B cell (primary cell): ENCODE results near the gene FABP3. TPM values are rescaled to one million over a fixed set of nuclear protein-coding genes. Genes with fewer than 3 reads are reported as not detected.

Source experiments
- ATAC-seq: fragments of 200-7000 bp; cut with Tn5 transposase; one replicate; pipeline ENCODE4 v1.10.0; 2021; ENCODE audit warnings: low read depth, mild to moderate bottlenecking, moderate number of reproducible peaks, moderate library complexity
- CTCF ChIA-PET: fragments of 350-600 bp; sonication (Branson Sonifier 250); formaldehyde crosslinking; loops from one replicate; lab custom pipeline; 2021; ENCODE audit warnings: antibody characterized with exemption, inconsistent platforms; lab: Charles Lee
- POLR2A ChIA-PET: fragments of 350-600 bp; sonication (Branson Sonifier 250); formaldehyde crosslinking; loops from one replicate; lab custom pipeline; 2021; ENCODE audit warnings: antibody characterized with exemption; lab: Charles Lee
- DNase-seq: peaks from one replicate; pipeline ENCODE4 v3.0.0; 2013
- H2AFZ ChIP-seq: 2 replicates; pipeline ENCODE4 v1.6.1; 2012; ENCODE audit warnings: mild to moderate bottlenecking, low read depth, low read length; ENCODE audit not compliant: insufficient read depth, poor library complexity, severe bottlenecking
- H3K27ac ChIP-seq, 2 donors: 1 replicate in 1 of 2; 2 replicates in 1 of 2; pipeline ENCODE4 v1.5.1; 2012 to 2013; ENCODE audit warnings: low read length in 2 of 2, mild to moderate bottlenecking in 2 of 2, moderate library complexity in 1 of 2
- H3K27me3 ChIP-seq, 4 experiments: fragments of 200-600 bp in 1 of 4; sonication (generic) in 1 of 4; replicated peaks in 1 of 4; 1 replicate in 2 of 4; 2 replicates in 2 of 4; pipeline versions ENCODE4 v1.6.1 to v1.7.0; 2013 to 2016; ENCODE audit warnings: low read length in 3 of 4, mild to moderate bottlenecking in 2 of 4, mixed read lengths in 1 of 4, moderate library complexity in 1 of 4; ENCODE audit not compliant: insufficient read depth in 4 of 4, control insufficient read depth in 3 of 4; ENCODE audit errors: control extremely low read depth in 1 of 4
- H3K36me3 ChIP-seq, 2 experiments: replicated peaks in 1 of 2; 1 replicate in 1 of 2; 2 replicates in 1 of 2; pipeline versions ENCODE4 v1.6.1 to v1.7.1; 2013; ENCODE audit warnings: low read length in 1 of 2; ENCODE audit not compliant: insufficient read depth in 2 of 2, control insufficient read depth in 1 of 2; ENCODE audit errors: control extremely low read depth in 1 of 2, extremely low read depth in 1 of 2
- H3K4me1 ChIP-seq, 2 donors: fragments of 200-600 bp in 1 of 2; sonication (generic) in 1 of 2; 1 replicate in 1 of 2; 2 replicates in 1 of 2; pipeline versions ENCODE4 v1.5.1 to v1.6.1; 2013 to 2017; ENCODE audit warnings: low read length in 2 of 2; ENCODE audit not compliant: control insufficient read depth in 2 of 2, insufficient read depth in 2 of 2
- H3K4me2 ChIP-seq: replicated peaks from 2 replicates; pipeline ENCODE3; 2012; ENCODE audit warnings: mild to moderate bottlenecking, low read depth, low read length; ENCODE audit not compliant: poor library complexity, severe bottlenecking
- H3K4me3 ChIP-seq, 5 experiments: fragments of 200-600 bp in 1 of 5; sonication (generic) in 1 of 5; 1 replicate in 3 of 5; 2 replicates in 2 of 5; pipeline versions ENCODE4 v1.5.1 to v1.7.0; 2011 to 2016; ENCODE audit warnings: low read length in 4 of 5, mild to moderate bottlenecking in 4 of 5, low read depth in 2 of 5, control low read depth in 1 of 5, moderate library complexity in 1 of 5; ENCODE audit not compliant: insufficient read depth in 1 of 5; ENCODE audit errors: control extremely low read depth in 1 of 5, extremely low read depth in 1 of 5
- H3K79me2 ChIP-seq: fragments of 200-600 bp; sonication (generic); one replicate; pipeline ENCODE4 v1.6.0; 2016; ENCODE audit warnings: low read length; ENCODE audit not compliant: control insufficient read depth, insufficient read depth
- H3K9ac ChIP-seq: fragments of 200-600 bp; sonication (generic); 2 replicates; pipeline ENCODE4 v1.6.1; 2017; ENCODE audit warnings: mild to moderate bottlenecking, low read length, moderate library complexity
- H3K9me3 ChIP-seq, 3 donors: one replicate each; pipeline versions ENCODE4 v1.6.1 to v1.7.1; 2013; ENCODE audit warnings: low read length in 2 of 3; ENCODE audit not compliant: control insufficient read depth in 2 of 3, insufficient read depth in 1 of 3; ENCODE audit errors: control extremely low read depth in 1 of 3
- H4K20me1 ChIP-seq: 2 replicates; pipeline ENCODE4 v1.6.0; 2012; ENCODE audit warnings: mild to moderate bottlenecking, low read length; ENCODE audit not compliant: insufficient read depth, control insufficient read depth, poor library complexity, severe bottlenecking
- H3K27ac Mint-ChIP-seq: one replicate; pipeline ENCODE4 v1.8.0; 2021; ENCODE audit warnings: mixed read lengths
- H3K27me3 Mint-ChIP-seq: one replicate; pipeline ENCODE4 v1.8.0; 2021; ENCODE audit warnings: mixed read lengths
- H3K4me1 Mint-ChIP-seq: one replicate; pipeline ENCODE4 v1.8.0; 2021; ENCODE audit warnings: mixed read lengths
- H3K4me3 Mint-ChIP-seq: one replicate; pipeline ENCODE4 v1.8.0; 2021; ENCODE audit warnings: mixed read lengths
- H3K9me3 Mint-ChIP-seq: one replicate; pipeline ENCODE4 v1.8.0; 2022; ENCODE audit warnings: mixed read lengths; ENCODE audit not compliant: insufficient read depth
- EZH2 ChIP-seq: IDR thresholded peaks from 2 replicates; pipeline ENCODE4 v1.6.1; 2012; ENCODE audit warnings: borderline replicate concordance, low read depth, mild to moderate bottlenecking, moderate library complexity, low read length; ENCODE audit not compliant: insufficient read depth, poor library complexity, severe bottlenecking
- WGBS: methylation state at CpG from one replicate; pipeline ENCODE4 v1.1.5; 2013; ENCODE audit warnings: missing lambda C conversion rate; ENCODE audit not compliant: insufficient coverage; 5-methylcytosine and 5-hydroxymethylcytosine counted together
- intact Hi-C: fragments of 100-400 bp; cut with micrococcal nuclease; formaldehyde crosslinking; loops from one replicate; pipeline ENCODE4 v1.10.0; 2022
- polyA plus RNA-seq: library from polyadenylated mRNA; depleted of rRNA; stranded (reverse); fragments of >200 nt; gene quantifications from 2 replicates; pipeline ENCODE4 v1.2.3, GENCODE V29; 2012
- total RNA-seq, 2 donors: library from RNA; stranded (reverse); fragments of 120-200 nt in 1 of 2; gene quantifications; 1 replicate in 1 of 2; 2 replicates in 1 of 2; pipeline versions ENCODE4 v1.2.3 to v1.2.4, GENCODE V29; 2013 to 2022
- TF ChIP-seq, protein P1 (sequence below): fragments of 200-600 bp; IDR thresholded peaks from one replicate; pipeline ENCODE4 v1.8.0; 2022; ENCODE audit warnings: antibody characterized with exemption, mild to moderate bottlenecking

FABP3 gene
- total and polyA plus RNA-seq, 2 donors (not counting 1 experiment from before 2014, with no cell fraction given): not detected

DNA sequence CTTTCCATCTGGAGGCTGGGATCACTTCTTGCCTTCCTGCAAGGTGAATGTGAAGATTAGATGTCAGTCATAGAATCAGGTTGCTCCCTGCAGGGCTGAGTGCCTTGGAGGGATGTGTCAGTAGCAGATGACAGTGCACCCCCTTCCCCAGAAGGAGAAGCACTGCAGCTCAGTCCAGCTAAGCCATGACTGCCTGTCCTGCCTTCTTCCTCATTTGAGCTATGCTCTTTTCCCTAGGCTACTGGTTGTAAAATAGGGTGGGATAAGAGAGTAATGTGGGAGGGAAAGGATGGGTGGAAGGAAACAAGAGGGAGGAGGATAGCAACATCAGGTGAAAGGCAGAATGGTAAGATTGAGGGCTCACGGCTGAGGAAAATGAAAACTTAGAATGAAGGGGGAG, 11.1 kb upstream of the FABP3 start:
- Mint-ChIP-seq H3K9me3 (no peaks in the 10 kb centered on the region), H3K4me1 (no peaks in the 10 kb centered on the region), H3K27ac (no peak overlapping the region), H3K4me3 (no peak overlapping the region), H3K27me3 (peaks cover 43% of the 10 kb centered on the region)
- TF ChIP-seq EZH2: no peak
- TF ChIP-seq, protein P1, sequence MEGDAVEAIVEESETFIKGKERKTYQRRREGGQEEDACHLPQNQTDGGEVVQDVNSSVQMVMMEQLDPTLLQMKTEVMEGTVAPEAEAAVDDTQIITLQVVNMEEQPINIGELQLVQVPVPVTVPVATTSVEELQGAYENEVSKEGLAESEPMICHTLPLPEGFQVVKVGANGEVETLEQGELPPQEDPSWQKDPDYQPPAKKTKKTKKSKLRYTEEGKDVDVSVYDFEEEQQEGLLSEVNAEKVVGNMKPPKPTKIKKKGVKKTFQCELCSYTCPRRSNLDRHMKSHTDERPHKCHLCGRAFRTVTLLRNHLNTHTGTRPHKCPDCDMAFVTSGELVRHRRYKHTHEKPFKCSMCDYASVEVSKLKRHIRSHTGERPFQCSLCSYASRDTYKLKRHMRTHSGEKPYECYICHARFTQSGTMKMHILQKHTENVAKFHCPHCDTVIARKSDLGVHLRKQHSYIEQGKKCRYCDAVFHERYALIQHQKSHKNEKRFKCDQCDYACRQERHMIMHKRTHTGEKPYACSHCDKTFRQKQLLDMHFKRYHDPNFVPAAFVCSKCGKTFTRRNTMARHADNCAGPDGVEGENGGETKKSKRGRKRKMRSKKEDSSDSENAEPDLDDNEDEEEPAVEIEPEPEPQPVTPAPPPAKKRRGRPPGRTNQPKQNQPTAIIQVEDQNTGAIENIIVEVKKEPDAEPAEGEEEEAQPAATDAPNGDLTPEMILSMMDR: no peak
- Histone ChIP-seq H3K79me2 (no peaks in the 10 kb centered on the region), H3K4me3 (no peak overlapping the region), H3K27ac (no peak overlapping the region), H3K4me1 (no peaks in the 10 kb centered on the region), H4K20me1 (no peaks in the 10 kb centered on the region), H3K9me3 (no peaks in the 10 kb centered on the region), H2AFZ (no peak overlapping the region), H3K4me2 (no peak overlapping the region), H3K36me3 (no peaks in the 10 kb centered on the region), H3K9ac (no peak overlapping the region), H3K27me3 (peaks cover 0 to 20% (median 2%) of the 10 kb centered on the region in 4 experiments)
- no CpG with 5 or more reads among the region's 1 CpG for WGBS
- intact Hi-C loops: no loop called here
- ATAC-seq (no peak), DNase-seq (no peak)
- ChIA-PET CTCF (interaction anchor here (1.2 to 1.8 kb wide), 3 partner anchors 10 to 13 kb away, joined by 3 to 6 read pairs (median 4); partner anchors contain the start of gene FABP3), POLR2A (no interaction called here)

DNA sequence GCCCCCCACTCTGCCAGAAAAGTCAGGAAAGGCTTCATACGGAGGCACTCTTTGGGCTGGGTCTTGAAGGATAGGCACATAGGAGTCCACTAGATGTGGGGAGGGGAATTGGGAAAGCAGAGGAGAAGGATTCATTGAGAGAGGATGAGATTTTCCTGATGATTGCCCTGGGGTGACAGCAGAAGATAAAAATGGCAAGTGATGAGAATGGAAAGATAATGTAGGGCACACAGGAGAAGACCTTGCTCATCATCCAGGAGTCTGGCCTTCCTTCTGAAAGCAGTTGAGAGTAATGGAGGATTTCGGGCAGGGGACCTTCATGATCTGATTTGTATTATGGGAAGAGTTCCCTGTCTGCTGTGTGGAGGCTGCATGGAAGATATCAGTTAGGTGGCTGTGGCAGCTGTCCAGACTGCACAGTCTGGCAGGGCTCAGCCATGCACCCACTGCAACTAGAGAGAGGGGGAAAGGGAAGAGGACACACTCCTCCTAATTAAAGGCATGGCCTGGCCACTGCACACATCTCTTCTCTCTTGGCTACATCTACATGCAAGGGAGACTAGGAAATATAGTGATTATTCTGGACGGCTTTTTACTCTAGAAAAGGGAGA, 9.6 kb upstream of the FABP3 start:
- intact Hi-C loops: no loop called here
- ChIA-PET CTCF (no interaction called here), POLR2A (no interaction called here)
- H3K4me3 Mint-ChIP-seq: no peak overlapping the region
- TF ChIP-seq, protein P1: no peak
- TF ChIP-seq EZH2: no peak
- no peak overlapping the region for H3K4me2 ChIP-seq
- no peak overlapping the region for H3K27ac Mint-ChIP-seq
- DNase-seq (no peak), ATAC-seq (no peak)
- H3K4me1 ChIP-seq: no peaks in the 10 kb centered on the region
- peaks cover 0 to 26% (median 2%) of the 10 kb centered on the region in 4 experiments for H3K27me3 ChIP-seq
- H3K27ac ChIP-seq: no peak overlapping the region
- no peaks in the 10 kb centered on the region for H3K79me2 ChIP-seq
- H3K9me3 ChIP-seq: no peaks in the 10 kb centered on the region
- WGBS: 86% methylated on average over 2 of the region's 3 CpGs
- H3K9me3 Mint-ChIP-seq: no peaks in the 10 kb centered on the region
- H4K20me1 ChIP-seq: no peaks in the 10 kb centered on the region
- no peak overlapping the region for H3K9ac ChIP-seq
- H3K27me3 Mint-ChIP-seq: peaks cover 43% of the 10 kb centered on the region
- no peak overlapping the region for H2AFZ ChIP-seq
- no peak overlapping the region for H3K4me3 ChIP-seq
- no peaks in the 10 kb centered on the region for H3K4me1 Mint-ChIP-seq
- H3K36me3 ChIP-seq: no peaks in the 10 kb centered on the region
